MM.1S (cell line): ENCODE data around the gene RCBTB1.

Experiments used
- DNase-seq: peaks from one replicate; pipeline ENCODE4 v3.0.0-alpha.2; 2015
- H2AFZ ChIP-seq: fragments of 300-600 bp; sonication (generic); 2 replicates; pipeline ENCODE4 v1.6.0; 2016; ENCODE audit warnings: antibody characterized with exemption, low read length
- H3F3A ChIP-seq: fragments of 300-600 bp; sonication (generic); 2 replicates; pipeline ENCODE4 v1.6.1; 2016; ENCODE audit warnings: mild to moderate bottlenecking, antibody characterized with exemption, low read length, moderate library complexity, mixed read lengths; ENCODE audit not compliant: insufficient read depth
- H3K27ac ChIP-seq: fragments of 300-600 bp; sonication (generic); 2 replicates; pipeline ENCODE4 v1.5.1; 2016; ENCODE audit warnings: mild to moderate bottlenecking, low read length
- H3K27me3 ChIP-seq: fragments of 300-600 bp; sonication (generic); replicated peaks from 2 replicates; pipeline ENCODE4 v1.6.0; 2016; ENCODE audit warnings: low read length; ENCODE audit not compliant: insufficient read depth
- H3K36me3 ChIP-seq: fragments of 300-600 bp; sonication (generic); replicated peaks from 2 replicates; pipeline ENCODE4 v1.6.1; 2016; ENCODE audit warnings: mild to moderate bottlenecking, low read length, mixed read lengths; ENCODE audit not compliant: insufficient read depth
- H3K4me1 ChIP-seq: fragments of 300-600 bp; sonication (generic); 2 replicates; pipeline ENCODE4 v1.6.1; 2016; ENCODE audit warnings: low read length, mixed read lengths
- H3K4me2 ChIP-seq: fragments of 300-600 bp; sonication (generic); 2 replicates; pipeline ENCODE4 v1.6.0; 2016; ENCODE audit warnings: low read depth, low read length
- H3K4me3 ChIP-seq: fragments of 300-600 bp; sonication (generic); 2 replicates; pipeline ENCODE4 v1.5.1; 2016; ENCODE audit warnings: low read length, mixed read lengths
- H3K79me2 ChIP-seq: fragments of 300-600 bp; sonication (generic); 2 replicates; pipeline ENCODE4 v1.6.1; 2016; ENCODE audit warnings: mixed run types, low read length, mixed read lengths
- H3K9ac ChIP-seq: fragments of 300-600 bp; sonication (generic); 2 replicates; pipeline ENCODE4 v1.6.1; 2016; ENCODE audit warnings: low read length, mixed read lengths
- H3K9me2 ChIP-seq: fragments of 300-600 bp; sonication (generic); replicated peaks from 2 replicates; pipeline ENCODE4 v1.6.1; 2016; ENCODE audit warnings: mild to moderate bottlenecking, low read length, mixed read lengths; ENCODE audit not compliant: insufficient read depth
- H3K9me3 ChIP-seq: fragments of 300-600 bp; sonication (generic); replicated peaks from 2 replicates; pipeline ENCODE4 v1.6.1; 2016; ENCODE audit warnings: mild to moderate bottlenecking, low read length, mixed read lengths; ENCODE audit not compliant: insufficient read depth
- H4K20me1 ChIP-seq: fragments of 300-600 bp; sonication (generic); 2 replicates; pipeline ENCODE4 v1.6.1; 2016; ENCODE audit warnings: mild to moderate bottlenecking, low read length, moderate library complexity, mixed read lengths; ENCODE audit not compliant: insufficient read depth
- EZH2 ChIP-seq: fragments of 300-600 bp; sonication (generic); optimal IDR thresholded peaks from 2 replicates; pipeline ENCODE3; 2017; ENCODE audit warnings: low read depth, mild to moderate bottlenecking, antibody characterized with exemption, low read length, mixed read lengths
- EZH2phosphoT487 ChIP-seq: fragments of 300-600 bp; sonication (generic); IDR thresholded peaks from 2 replicates; pipeline ENCODE4 v1.6.1; 2018; ENCODE audit warnings: antibody characterized with exemption, low read length
- TF ChIP-seq, protein P1 (sequence below): fragments of 300-600 bp; sonication (generic); IDR thresholded peaks from 2 replicates; pipeline ENCODE4 v1.5.1; 2016; ENCODE audit warnings: antibody characterized with exemption, low read length, mixed read lengths

Gene RCBTB1

DNA sequence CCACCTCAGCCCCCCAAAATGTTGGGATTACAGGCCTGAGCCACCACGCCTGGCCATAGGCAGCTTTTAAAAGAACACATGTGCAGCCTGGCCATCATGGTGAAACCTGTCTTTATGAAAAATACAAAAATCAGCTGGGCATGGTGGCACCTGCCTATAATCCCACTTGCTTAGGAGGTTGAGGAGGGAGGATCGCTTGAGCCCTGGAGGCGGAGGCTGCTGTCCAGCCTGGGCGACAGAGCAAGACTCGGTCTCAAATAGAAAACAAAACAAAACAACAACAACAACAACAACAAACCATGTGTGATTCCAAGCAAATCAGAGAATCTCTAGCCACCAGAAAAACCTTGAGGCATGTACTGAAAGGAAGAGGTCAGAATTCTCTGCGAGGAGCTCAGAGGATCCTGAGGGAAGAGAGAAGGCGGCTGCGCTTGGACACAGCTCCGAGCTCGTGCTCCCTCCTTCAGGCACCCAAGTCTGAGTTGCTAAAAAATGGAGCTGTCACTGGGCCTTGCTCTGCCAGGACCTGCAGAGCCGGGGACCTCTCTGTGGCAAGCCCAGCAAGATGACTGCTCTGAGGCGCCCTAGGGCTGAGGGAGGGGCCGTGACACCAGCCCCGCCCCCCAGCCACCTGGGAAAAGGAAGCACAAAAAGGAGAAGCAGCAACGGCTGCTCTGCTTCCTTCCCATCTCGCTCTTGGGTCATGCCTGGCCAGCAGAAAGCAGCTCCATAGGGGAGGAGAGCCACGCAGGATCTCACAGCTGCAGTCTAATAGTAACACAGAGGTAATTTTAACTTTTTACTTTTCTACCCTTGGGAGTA lies 42.7 kb upstream of the RCBTB1 start, which contains the start of gene ARL11:
ARL11 (plus strand) TSS at position 677 of the 822 bp plus-strand sequence. CDS start 1,941 bp downstream, outside the sequence.
- H3K9me3 ChIP-seq = no peaks in the 10 kb centered on the region
- no peaks in the 10 kb centered on the region for H3K27me3 ChIP-seq
- peak within 1 kb of the TSS; percentile 16; the same call in 1 of the 2 replicates for H3K9ac ChIP-seq
- no peaks in the 10 kb centered on the region for H3K9me2 ChIP-seq
- H3K4me1 ChIP-seq = no peaks in the 10 kb centered on the region
- H3K36me3 ChIP-seq = no peaks in the 10 kb centered on the region
- H3K27ac ChIP-seq = no peak within 1 kb of the TSS
- no peaks in the 10 kb centered on the region for H4K20me1 ChIP-seq
- peak within 1 kb of the TSS; percentile 80 for H2AFZ ChIP-seq
- DNase-seq = peak; percentile 30
- H3F3A ChIP-seq = no peaks in the 10 kb centered on the region
- H3K79me2 ChIP-seq = no peaks in the 10 kb centered on the region
- H3K4me2 ChIP-seq = peak within 1 kb of the TSS; percentile 49; the same call in 1 of the 2 replicates
- H3K4me3 ChIP-seq = peak within 1 kb of the TSS; percentile 53
- no peak for TF ChIP-seq EZH2
- no peak for TF ChIP-seq EZH2phosphoT487
- TF ChIP-seq, protein P1, sequence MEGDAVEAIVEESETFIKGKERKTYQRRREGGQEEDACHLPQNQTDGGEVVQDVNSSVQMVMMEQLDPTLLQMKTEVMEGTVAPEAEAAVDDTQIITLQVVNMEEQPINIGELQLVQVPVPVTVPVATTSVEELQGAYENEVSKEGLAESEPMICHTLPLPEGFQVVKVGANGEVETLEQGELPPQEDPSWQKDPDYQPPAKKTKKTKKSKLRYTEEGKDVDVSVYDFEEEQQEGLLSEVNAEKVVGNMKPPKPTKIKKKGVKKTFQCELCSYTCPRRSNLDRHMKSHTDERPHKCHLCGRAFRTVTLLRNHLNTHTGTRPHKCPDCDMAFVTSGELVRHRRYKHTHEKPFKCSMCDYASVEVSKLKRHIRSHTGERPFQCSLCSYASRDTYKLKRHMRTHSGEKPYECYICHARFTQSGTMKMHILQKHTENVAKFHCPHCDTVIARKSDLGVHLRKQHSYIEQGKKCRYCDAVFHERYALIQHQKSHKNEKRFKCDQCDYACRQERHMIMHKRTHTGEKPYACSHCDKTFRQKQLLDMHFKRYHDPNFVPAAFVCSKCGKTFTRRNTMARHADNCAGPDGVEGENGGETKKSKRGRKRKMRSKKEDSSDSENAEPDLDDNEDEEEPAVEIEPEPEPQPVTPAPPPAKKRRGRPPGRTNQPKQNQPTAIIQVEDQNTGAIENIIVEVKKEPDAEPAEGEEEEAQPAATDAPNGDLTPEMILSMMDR = no peak

DNA sequence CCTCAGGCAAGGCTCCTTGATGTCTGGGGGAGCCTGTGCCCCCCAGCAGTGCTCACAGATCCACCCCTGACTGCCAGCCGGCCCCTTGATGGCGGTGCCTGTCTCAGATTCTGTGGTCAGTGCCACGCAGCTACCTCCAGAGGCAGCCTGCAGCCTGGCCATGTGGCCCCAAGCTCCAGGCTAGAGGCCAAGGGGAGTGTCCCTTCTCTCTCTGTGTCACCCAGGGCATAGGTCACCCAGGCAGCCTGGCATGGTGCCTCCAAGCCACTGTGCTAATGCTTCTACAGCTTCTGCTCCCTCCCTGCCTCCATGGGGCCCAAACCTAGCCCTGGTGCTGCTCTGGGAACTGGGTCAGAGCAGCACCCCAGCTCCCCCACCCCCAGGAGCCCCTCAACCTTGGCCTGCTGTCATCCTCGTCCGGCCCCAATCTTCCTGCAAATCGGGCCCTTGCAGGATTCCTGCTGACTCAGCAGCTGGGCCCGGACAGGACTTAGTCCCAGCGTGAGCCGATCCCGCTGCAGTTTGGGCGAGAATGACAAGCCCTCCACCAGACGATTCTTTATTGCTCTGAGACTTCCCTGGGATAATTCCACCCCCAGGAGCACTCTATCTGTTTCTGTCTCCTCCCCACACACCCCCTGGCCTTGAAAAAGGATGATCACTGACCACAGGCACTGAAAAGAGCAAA lies 40.2 kb upstream of the RCBTB1 start:
- Histone ChIP-seq H3K9ac (no peak overlapping the region), H3K4me2 (no peak overlapping the region), H3K27me3 (no peaks in the 10 kb centered on the region), H3K79me2 (no peaks in the 10 kb centered on the region), H4K20me1 (no peaks in the 10 kb centered on the region), H3K9me3 (no peaks in the 10 kb centered on the region), H3K27ac (no peak overlapping the region), H3F3A (no peaks in the 10 kb centered on the region), H3K4me3 (no peak overlapping the region), H3K36me3 (no peaks in the 10 kb centered on the region), H3K9me2 (no peaks in the 10 kb centered on the region), H2AFZ (no peak overlapping the region), H3K4me1 (no peaks in the 10 kb centered on the region)
- no peak for TF ChIP-seq EZH2phosphoT487
- TF ChIP-seq, protein P1 = no peak
- no peak for TF ChIP-seq EZH2
- no peak for DNase-seq

DNA sequence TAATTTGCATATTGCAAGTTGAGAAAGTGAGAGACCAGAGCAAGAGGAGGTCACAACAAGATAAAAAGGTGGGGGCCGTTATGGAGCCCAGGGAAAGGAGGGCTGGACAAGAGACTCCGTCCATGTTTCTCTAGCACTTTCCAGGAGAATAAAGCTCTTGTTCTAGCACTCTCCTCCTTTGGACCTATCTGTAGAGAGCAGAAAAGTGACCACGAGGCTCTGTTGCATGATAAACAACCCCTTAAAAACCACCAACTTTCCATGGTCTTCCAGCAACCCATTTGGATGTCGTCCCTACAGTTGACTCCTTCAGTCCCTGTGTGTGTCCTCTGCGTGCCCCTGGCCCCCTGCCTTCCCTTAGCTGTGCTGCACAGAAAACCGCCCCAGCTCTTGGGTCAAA lies 38.9 kb upstream of the RCBTB1 start:
- no peaks in the 10 kb centered on the region for H3K9me2 ChIP-seq
- no peak overlapping the region for H2AFZ ChIP-seq
- H3F3A ChIP-seq = no peaks in the 10 kb centered on the region
- no peaks in the 10 kb centered on the region for H3K36me3 ChIP-seq
- no peak for DNase-seq
- no peaks in the 10 kb centered on the region for H3K9me3 ChIP-seq
- H3K79me2 ChIP-seq = no peaks in the 10 kb centered on the region
- no peaks in the 10 kb centered on the region for H3K4me1 ChIP-seq
- H3K4me3 ChIP-seq = no peak overlapping the region
- no peak overlapping the region for H3K9ac ChIP-seq
- TF ChIP-seq EZH2phosphoT487 (no peak), EZH2 (no peak)
- TF ChIP-seq, protein P1 = no peak
- H4K20me1 ChIP-seq = no peaks in the 10 kb centered on the region
- no peaks in the 10 kb centered on the region for H3K27me3 ChIP-seq
- H3K27ac ChIP-seq = no peak overlapping the region
- no peak overlapping the region for H3K4me2 ChIP-seq
